Adrenal gland (tissue), 19 donors: ENCODE data around the gene TACO1. TPM values are rescaled to one million over a fixed set of nuclear protein-coding genes. Genes with fewer than 3 reads are reported as not detected.
A peak's percentile ranks its signal among the peaks of the same experiment; 100 is the strongest.

Experiments used
- DNase-seq, 7 donors: peaks; one replicate each; pipeline ENCODE4 v3.0.0-alpha.2; 2019 to 2020
- H3K27ac ChIP-seq, 5 donors: fragments of 200-600 bp; sonication (generic) in 4 of 5; 1 replicate in 3 of 5; 2 replicates in 2 of 5; pipeline versions ENCODE4 v1.5.1 to v1.8.0; 2016 to 2020; ENCODE audit warnings: mild to moderate bottlenecking in 1 of 5
- H3K27me3 ChIP-seq: fragments of 200-600 bp; 2 replicates; pipeline ENCODE4 v1.8.0; 2021
- H3K36me3 ChIP-seq, 2 donors: fragments of 200-600 bp; replicated peaks in 1 of 2; 1 replicate in 1 of 2; 2 replicates in 1 of 2; pipeline versions ENCODE4 v1.5.1 to v1.8.0; 2018 to 2022
- H3K4me1 ChIP-seq, 2 donors: fragments of 200-600 bp; replicated peaks in 1 of 2; 1 replicate in 1 of 2; 2 replicates in 1 of 2; pipeline versions ENCODE4 v1.5.1 to v1.8.0; 2018 to 2021
- H3K4me3 ChIP-seq, 4 donors: fragments of 200-600 bp; sonication (generic) in 3 of 4; one replicate each; pipeline ENCODE4 v1.5.1; 2016 to 2018
- H3K9me3 ChIP-seq, 3 donors: fragments of 200-600 bp; sonication (generic) in 1 of 3; replicated peaks in 1 of 3; 1 replicate in 2 of 3; 2 replicates in 1 of 3; pipeline versions ENCODE4 v1.5.1 to v1.8.0; 2016 to 2021
- POLR2A ChIP-seq, 2 donors: fragments of 450-650 bp; IDR thresholded peaks; one replicate each; pipeline ENCODE4 v1.6.1; 2017; ENCODE audit warnings: antibody characterized with exemption in 2 of 2, mild to moderate bottlenecking in 2 of 2, moderate library complexity in 1 of 2
- WGBS, 4 donors: extraction: QIAGEN DNeasy Blood & Tissue Kit in 2 of 4; methylation state at CpG; one replicate each; pipeline versions ENCODE4 v1.1.5 to v1.1.7; 2013 to 2017; 5-methylcytosine and 5-hydroxymethylcytosine counted together
- intact Hi-C, 2 donors: fragments of 100-400 bp; cut with DNase I; formaldehyde crosslinking; loops; one replicate each; pipeline versions ENCODE4 v1.14.1 to v1.15.0; 2022 to 2023
- long read RNA-seq, 10 donors: library from polyadenylated mRNA in 3 of 10; unstranded in 2 of 10; stranded (forward) in 1 of 10; transcript quantifications; one replicate each; pipeline ENCODE4 v2.0.0 and lab custom pipeline, GENCODE V29; 2021 to 2026
- polyA plus RNA-seq, 3 donors: library from polyadenylated mRNA; stranded (reverse); fragments of 200-250 nt in 2 of 3; fragments of 350-450 nt in 1 of 3; fragmentation: Illumina TruSeq in 1 of 3; extraction: RNeasy Lipid Tissue Mini Kit (QIAGEN cat#74804) in 1 of 3; gene quantifications; one replicate each; pipeline ENCODE4 v1.2.3, GENCODE V29; 2013 to 2014
- total RNA-seq, 9 donors: library from RNA; depleted of rRNA in 4 of 9; stranded (reverse); fragments of >200 nt in 4 of 9; fragments of 120-200 nt in 1 of 9; fragmentation: NEBNext Ultra II Directional in 1 of 9; extraction: Animal tissue kit (Norgen Biotek cat#: 25700) in 1 of 9; gene quantifications; one replicate each; pipeline versions ENCODE4 v1.1.0 to v1.2.4, GENCODE V29; 2013 to 2023
- TF ChIP-seq, protein P1 (sequence below), 6 experiments: fragments of 450-650 bp in 4 of 6; fragments of 200-600 bp in 2 of 6; sonication (generic) in 1 of 6; IDR thresholded peaks; 1 replicate in 5 of 6; 2 replicates in 1 of 6; pipeline versions ENCODE4 v1.5.1 to v1.8.0; 2016 to 2021; ENCODE audit warnings: antibody characterized with exemption in 6 of 6, mild to moderate bottlenecking in 2 of 6, moderate library complexity in 1 of 6
- donor health status: healthy with polysubstance abuse.
- donor health status: Bipolar disorder and iron deficiency.
- donor health status: DM: yes; HTN: yes; CAD: no.
- donor health status: DM: no; HTN: no; CAD: no.
- donor health status: DM: no; HTN: no; CAD: no.
- donor health status: DM: yes; HTN: yes; CAD: no.

The TACO1 gene
- total RNA-seq (10 to 100 TPM; 16.2 to 29.0 (median 25.9) TPM), polyA plus RNA-seq (10 to 100 TPM; 15.4 to 32.1 (median 19.1) TPM)
- long read RNA-seq, donor 1, transcript TACO1-201 (5 exons, 1,469 nt): major isoform, 12 of 12 reads
- long read RNA-seq, donor 1, partial matches to known transcripts: 0 of 12 reads
- long read RNA-seq, donor 1, other reads (novel, unspliced or antisense): 0 of 12 reads
- long read RNA-seq, donor 2, transcript TACO1-201 (5 exons, 1,469 nt): major isoform, 7 of 7 reads
- long read RNA-seq, donor 2, partial matches to known transcripts: 0 of 7 reads
- long read RNA-seq, donor 2, other reads (novel, unspliced or antisense): 0 of 7 reads
- long read RNA-seq, donor 3, transcript TACO1-201 (5 exons, 1,469 nt): major isoform, 9 of 9 reads
- long read RNA-seq, donor 3, partial matches to known transcripts: 0 of 9 reads
- long read RNA-seq, donor 3, other reads (novel, unspliced or antisense): 0 of 9 reads
- long read RNA-seq, donor 4, transcript TACO1-201 (5 exons, 1,469 nt): major isoform, 40 of 45 reads
- long read RNA-seq, donor 4, partial matches to known transcripts: 2 of 45 reads
- long read RNA-seq, donor 4, other reads (novel, unspliced or antisense): 3 of 45 reads
- long read RNA-seq, donor 5, transcript TACO1-201 (5 exons, 1,469 nt): major isoform, 58 of 64 reads
- long read RNA-seq, donor 5, partial matches to known transcripts: 1 of 64 reads
- long read RNA-seq, donor 5, other reads (novel, unspliced or antisense): 5 of 64 reads
- long read RNA-seq, donor 6, transcript TACO1-201 (5 exons, 1,469 nt): major isoform, 10 of 13 reads
- long read RNA-seq, donor 6, partial matches to known transcripts: 2 of 13 reads
- long read RNA-seq, donor 6, other reads (novel, unspliced or antisense): 1 of 13 reads
- long read RNA-seq, donor 7, transcript TACO1-201 (5 exons, 1,469 nt): major isoform, 7 of 7 reads
- long read RNA-seq, donor 7, partial matches to known transcripts: 0 of 7 reads
- long read RNA-seq, donor 7, other reads (novel, unspliced or antisense): 0 of 7 reads
- long read RNA-seq, donor 8, transcript TACO1-201 (5 exons, 1,469 nt): major isoform, 19 of 19 reads
- long read RNA-seq, donor 8, partial matches to known transcripts: 0 of 19 reads
- long read RNA-seq, donor 8, other reads (novel, unspliced or antisense): 0 of 19 reads
- long read RNA-seq, donor 9, transcript TACO1-201 (5 exons, 1,469 nt): major isoform, 9 of 9 reads
- long read RNA-seq, donor 9, partial matches to known transcripts: 0 of 9 reads
- long read RNA-seq, donor 9, other reads (novel, unspliced or antisense): 0 of 9 reads
- long read RNA-seq, donor 10, transcript TACO1-201 (5 exons, 1,469 nt): major isoform, 7 of 7 reads
- long read RNA-seq, donor 10, partial matches to known transcripts: 0 of 7 reads
- long read RNA-seq, donor 10, other reads (novel, unspliced or antisense): 0 of 7 reads

GRCh38 chr17:63600569-63601438 is at the start of gene TACO1:
TSS of gene TACO1 (plus strand) at chr17:63600895. CDS start at chr17:63601084, 189 bp downstream.
- peak; percentile 34 to 62 for TF ChIP-seq POLR2A (IDR thresholded peaks at IDR 0.05)
- TF ChIP-seq, protein P1, sequence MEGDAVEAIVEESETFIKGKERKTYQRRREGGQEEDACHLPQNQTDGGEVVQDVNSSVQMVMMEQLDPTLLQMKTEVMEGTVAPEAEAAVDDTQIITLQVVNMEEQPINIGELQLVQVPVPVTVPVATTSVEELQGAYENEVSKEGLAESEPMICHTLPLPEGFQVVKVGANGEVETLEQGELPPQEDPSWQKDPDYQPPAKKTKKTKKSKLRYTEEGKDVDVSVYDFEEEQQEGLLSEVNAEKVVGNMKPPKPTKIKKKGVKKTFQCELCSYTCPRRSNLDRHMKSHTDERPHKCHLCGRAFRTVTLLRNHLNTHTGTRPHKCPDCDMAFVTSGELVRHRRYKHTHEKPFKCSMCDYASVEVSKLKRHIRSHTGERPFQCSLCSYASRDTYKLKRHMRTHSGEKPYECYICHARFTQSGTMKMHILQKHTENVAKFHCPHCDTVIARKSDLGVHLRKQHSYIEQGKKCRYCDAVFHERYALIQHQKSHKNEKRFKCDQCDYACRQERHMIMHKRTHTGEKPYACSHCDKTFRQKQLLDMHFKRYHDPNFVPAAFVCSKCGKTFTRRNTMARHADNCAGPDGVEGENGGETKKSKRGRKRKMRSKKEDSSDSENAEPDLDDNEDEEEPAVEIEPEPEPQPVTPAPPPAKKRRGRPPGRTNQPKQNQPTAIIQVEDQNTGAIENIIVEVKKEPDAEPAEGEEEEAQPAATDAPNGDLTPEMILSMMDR (IDR thresholded peaks at IDR 0.05): no peak
- Histone ChIP-seq H3K4me1 (peaks cover 5 to 17% of the 10 kb centered on the region in 2 donors), H3K27ac (peak within 1 kb of the TSS in 4 of 5 donors; percentile 23 to 80 (median 72)), H3K36me3 (peaks cover 0 to 15% of the 10 kb centered on the region in 2 donors), H3K27me3 (no peaks in the 10 kb centered on the region), H3K9me3 (no peaks in the 10 kb centered on the region), H3K4me3 (peak within 1 kb of the TSS; percentile 1 to 94 (median 49))
- peak; percentile 75 to 89 (median 82) for DNase-seq
- intact Hi-C loops: no loop called here
- WGBS, 4 donors: 0 to 3% (median 1%) methylated on average over 18 to 61 of the region's 61 CpGs

- TF ChIP-seq, protein P1 (IDR thresholded peaks at IDR 0.05): no peak
- no peak for TF ChIP-seq POLR2A (IDR thresholded peaks at IDR 0.05)
- 44 to 52% (median 46%) methylated on average over 6 of the region's 6 CpGs for WGBS, 4 donors
- peak overlapping the region in 1 of 4 donors; percentile 14 for H3K4me3 ChIP-seq
- H3K27ac ChIP-seq: peak overlapping the region in 1 of 5 donors; percentile 1
- no peak for DNase-seq
- H3K27me3 ChIP-seq: no peaks in the 10 kb centered on the region
- intact Hi-C loops: no loop called here
- H3K9me3 ChIP-seq: no peaks in the 10 kb centered on the region
- peaks cover 6 to 51% of the 10 kb centered on the region in 2 donors for H3K4me1 ChIP-seq
- no peaks in the 10 kb centered on the region for H3K36me3 ChIP-seq
Observed at GRCh38 chr17:63552211-63552610, 48.5 kb upstream of the TACO1 start.

DNA sequence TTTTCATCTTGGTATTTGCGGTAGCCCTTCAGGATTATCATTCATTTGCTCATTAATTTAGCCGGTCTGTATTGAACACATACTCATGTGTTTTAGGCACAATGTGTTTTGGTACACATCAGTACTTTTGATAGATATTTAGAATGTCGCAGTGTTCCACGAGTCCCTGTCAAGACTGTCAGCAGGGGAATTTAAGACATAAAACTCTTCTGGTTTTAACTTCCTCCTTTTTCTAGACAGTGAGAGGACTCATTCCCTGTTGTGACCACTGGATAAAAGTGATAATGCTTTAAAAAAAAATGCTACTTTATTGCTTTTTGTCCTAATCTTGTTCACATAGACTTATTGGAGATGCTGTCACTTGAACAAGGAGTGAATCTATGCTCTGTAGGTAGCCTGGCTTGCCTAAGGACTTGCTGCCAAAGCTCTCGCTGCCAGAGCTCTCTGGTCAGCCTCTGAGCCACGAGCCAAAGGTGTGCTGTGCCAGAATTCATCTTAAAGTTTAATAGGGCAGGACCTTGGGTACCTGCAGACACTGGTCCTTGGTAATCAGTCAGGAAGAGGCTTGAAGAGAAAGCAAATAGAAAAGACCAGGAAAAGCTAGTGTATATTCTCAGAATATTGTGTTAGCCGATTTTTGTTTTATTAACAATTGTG is 45.1 kb upstream of the TACO1 start:
- Histone ChIP-seq H3K27ac (no peak overlapping the region), H3K9me3 (no peaks in the 10 kb centered on the region), H3K4me1 (peaks cover 6 to 50% of the 10 kb centered on the region in 2 donors), H3K4me3 (no peak overlapping the region), H3K36me3 (no peaks in the 10 kb centered on the region), H3K27me3 (no peaks in the 10 kb centered on the region)
- DNase-seq: peak in 1 of 7 donors; percentile 39
- TF ChIP-seq POLR2A (IDR thresholded peaks at IDR 0.05): no peak
- TF ChIP-seq, protein P1 (IDR thresholded peaks at IDR 0.05): no peak
- 60 to 70% (median 61%) methylated on average over 7 of the region's 7 CpGs for WGBS, 4 donors
- intact Hi-C loops: no loop called here
